ENCODE data around the gene MSANTD1.

The MSANTD1 gene

GRCh38 chr4:3267576-3268394 is 18.8 kb downstream of the MSANTD1 start:
- Histone ChIP-seq H3K27me3 (no peaks in the 10 kb centered on the region), H3K9me3 (no peaks in the 10 kb centered on the region), H3K4me1 (ENCODE audit: control insufficient read depth in 1 of 2, insufficient read depth in 1 of 2, low read depth in 1 of 2, low read length in 1 of 2) (no peaks in the 10 kb centered on the region), H3K4me3 (ENCODE audit: low read depth in 1 of 2, low read length in 1 of 2) (no peak overlapping the region), H3K27ac (no peak overlapping the region), H3K36me3 (no peaks in the 10 kb centered on the region)
- TF ChIP-seq CTCF (IDR thresholded peaks at IDR 0.05): no peak

GRCh38 chr4:3268395-3269104 is 19.6 kb downstream of the MSANTD1 start:
- no peaks in the 10 kb centered on the region for H3K36me3 ChIP-seq
- no peak overlapping the region for H3K4me3 ChIP-seq (ENCODE audit: low read depth in 1 of 2, low read length in 1 of 2)
- no peak overlapping the region for H3K27ac ChIP-seq
- no peak for TF ChIP-seq CTCF (IDR thresholded peaks at IDR 0.05)
- no peaks in the 10 kb centered on the region for H3K4me1 ChIP-seq (ENCODE audit: control insufficient read depth in 1 of 2, insufficient read depth in 1 of 2, low read depth in 1 of 2, low read length in 1 of 2)
- H3K27me3 ChIP-seq: no peaks in the 10 kb centered on the region
- no peaks in the 10 kb centered on the region for H3K9me3 ChIP-seq

- Histone ChIP-seq H3K27ac (no peak overlapping the region), H3K27me3 (no peaks in the 10 kb centered on the region), H3K4me1 (ENCODE audit: control insufficient read depth in 1 of 2, insufficient read depth in 1 of 2, low read depth in 1 of 2, low read length in 1 of 2) (no peaks in the 10 kb centered on the region), H3K36me3 (no peaks in the 10 kb centered on the region), H3K4me3 (ENCODE audit: low read depth in 1 of 2, low read length in 1 of 2) (no peak overlapping the region), H3K9me3 (no peaks in the 10 kb centered on the region)
- TF ChIP-seq CTCF (IDR thresholded peaks at IDR 0.05): no peak
Measured at GRCh38 chr4:3269105-3269927, 20.4 kb downstream of the MSANTD1 start.

- Histone ChIP-seq H3K4me3 (ENCODE audit: low read depth in 1 of 2, low read length in 1 of 2) (no peak overlapping the region), H3K4me1 (ENCODE audit: control insufficient read depth in 1 of 2, insufficient read depth in 1 of 2, low read depth in 1 of 2, low read length in 1 of 2) (no peaks in the 10 kb centered on the region), H3K9me3 (no peaks in the 10 kb centered on the region), H3K36me3 (no peaks in the 10 kb centered on the region), H3K27me3 (no peaks in the 10 kb centered on the region), H3K27ac (no peak overlapping the region)
- no peak for TF ChIP-seq CTCF (IDR thresholded peaks at IDR 0.05)
Measured at GRCh38 chr4:3269991-3270611, 21.1 kb downstream of the MSANTD1 start.

GRCh38 chr4:3271131-3271530 is 22.2 kb downstream of the MSANTD1 start:
- Histone ChIP-seq H3K27me3 (no peaks in the 10 kb centered on the region), H3K4me3 (ENCODE audit: low read depth in 1 of 2, low read length in 1 of 2) (no peak overlapping the region), H3K36me3 (no peaks in the 10 kb centered on the region), H3K27ac (no peak overlapping the region), H3K4me1 (ENCODE audit: control insufficient read depth in 1 of 2, insufficient read depth in 1 of 2, low read depth in 1 of 2, low read length in 1 of 2) (no peaks in the 10 kb centered on the region), H3K9me3 (no peaks in the 10 kb centered on the region)
- no peak for TF ChIP-seq CTCF (IDR thresholded peaks at IDR 0.05)

Measured in neutrophil (primary cell).